ENCODE results near the gene EN1. TPM values are rescaled to one million over a fixed set of nuclear protein-coding genes. Genes with fewer than 3 reads are reported as not detected.

The EN1 gene
- total RNA-seq, 4 donors from 2014 or later = not detected

GRCh38 chr2:118830118-118830517, 17.3 kb downstream of the EN1 start:
- 50 to 60% methylated on average over 3 to 6 of the region's 6 CpGs for WGBS, 2 donors (ENCODE audit: low coverage in 1 of 2)
- no peaks in the 10 kb centered on the region for H3K9me3 ChIP-seq
- H3K4me1 ChIP-seq = peaks cover 0 to 6% (median 3%) of the 10 kb centered on the region in 4 donors
- intact Hi-C loops (cut with DNase I; ENCODE audit: low total_unique reads) = no loop called here
- no peak for DNase-seq
- TF ChIP-seq EP300 (IDR thresholded peaks at IDR 0.05; ENCODE audit: low read depth) (no peak), POLR2AphosphoS5 (IDR thresholded peaks at IDR 0.05) (no peak), POLR2A (IDR thresholded peaks at IDR 0.05) (no peak), CTCF (IDR thresholded peaks at IDR 0.05) (no peak)
- no peak overlapping the region for H3K4me3 ChIP-seq
- H3K27me3 ChIP-seq = peaks cover 100% of the 10 kb centered on the region
- H3K27ac ChIP-seq = no peak overlapping the region
- H3K36me3 ChIP-seq = no peaks in the 10 kb centered on the region
- in situ Hi-C loops (cut with MboI; ENCODE audit: low pct_ligation_motif_present in 1 of 4, low pct_unique_long_range_greater_than_20kb in 1 of 4, low sequenced_read_pairs in 3 of 4) = no loop called here

- TF ChIP-seq POLR2A (IDR thresholded peaks at IDR 0.05) = no peak
- no peak for TF ChIP-seq CTCF (IDR thresholded peaks at IDR 0.05)
- TF ChIP-seq POLR2AphosphoS5 (IDR thresholded peaks at IDR 0.05) = no peak
- TF ChIP-seq EP300 (IDR thresholded peaks at IDR 0.05; ENCODE audit: low read depth) = no peak
- in situ Hi-C loops (cut with MboI; ENCODE audit: low pct_ligation_motif_present in 1 of 4, low pct_unique_long_range_greater_than_20kb in 1 of 4, low sequenced_read_pairs in 3 of 4) = no loop called here
- intact Hi-C loops (cut with DNase I; ENCODE audit: low total_unique reads) = no loop called here
- DNase-seq = no peak
- Histone ChIP-seq H3K27ac (no peak overlapping the region), H3K36me3 (no peaks in the 10 kb centered on the region), H3K4me1 (no peaks in the 10 kb centered on the region), H3K9me3 (no peaks in the 10 kb centered on the region), H3K4me3 (no peak overlapping the region), H3K27me3 (peaks cover 84% of the 10 kb centered on the region)
- 59 to 100% methylated on average over 1 of the region's 1 CpG for WGBS, 2 donors (ENCODE audit: low coverage in 1 of 2)
Observed at GRCh38 chr2:118826093-118826492, 21.4 kb downstream of the EN1 start.

- H3K27me3 ChIP-seq = peaks cover 74% of the 10 kb centered on the region
- DNase-seq = no peak
- H3K4me1 ChIP-seq = no peaks in the 10 kb centered on the region
- H3K4me3 ChIP-seq = no peak overlapping the region
- no peak overlapping the region for H3K27ac ChIP-seq
- intact Hi-C loops (cut with DNase I; ENCODE audit: low total_unique reads) (no loop called here), in situ Hi-C loops (cut with MboI; ENCODE audit: low pct_ligation_motif_present in 1 of 4, low pct_unique_long_range_greater_than_20kb in 1 of 4, low sequenced_read_pairs in 3 of 4) (no loop called here)
- H3K36me3 ChIP-seq = no peaks in the 10 kb centered on the region
- TF ChIP-seq POLR2A (IDR thresholded peaks at IDR 0.05) (no peak), EP300 (IDR thresholded peaks at IDR 0.05; ENCODE audit: low read depth) (no peak), POLR2AphosphoS5 (IDR thresholded peaks at IDR 0.05) (no peak), CTCF (IDR thresholded peaks at IDR 0.05) (no peak)
- WGBS, 2 donors (ENCODE audit: low coverage in 1 of 2) = 43 to 56% methylated on average over 1 to 5 of the region's 5 CpGs
- no peaks in the 10 kb centered on the region for H3K9me3 ChIP-seq
Observed at GRCh38 chr2:118823633-118824032, 23.8 kb downstream of the EN1 start.

- in situ Hi-C loops (cut with MboI; ENCODE audit: low pct_ligation_motif_present in 1 of 4, low pct_unique_long_range_greater_than_20kb in 1 of 4, low sequenced_read_pairs in 3 of 4) (no loop called here), intact Hi-C loops (cut with DNase I; ENCODE audit: low total_unique reads) (no loop called here)
- WGBS, 2 donors (ENCODE audit: low coverage in 1 of 2) = 55 to 91% methylated on average over 1 of the region's 1 CpG
- H3K27me3 ChIP-seq = peaks cover 72% of the 10 kb centered on the region
- TF ChIP-seq POLR2AphosphoS5 (IDR thresholded peaks at IDR 0.05) (no peak), POLR2A (IDR thresholded peaks at IDR 0.05) (no peak), CTCF (IDR thresholded peaks at IDR 0.05) (no peak), EP300 (IDR thresholded peaks at IDR 0.05; ENCODE audit: low read depth) (no peak)
- no peak overlapping the region for H3K27ac ChIP-seq
- H3K9me3 ChIP-seq = no peaks in the 10 kb centered on the region
- H3K4me3 ChIP-seq = no peak overlapping the region
- no peaks in the 10 kb centered on the region for H3K4me1 ChIP-seq
- DNase-seq = no peak
- H3K36me3 ChIP-seq = no peaks in the 10 kb centered on the region
Observed at GRCh38 chr2:118822572-118822971, 24.9 kb downstream of the EN1 start.

Measured in transverse colon (tissue), 4 donors.